ENCODE results near the gene INVS. TPM values are rescaled to one million over a fixed set of nuclear protein-coding genes. Genes with fewer than 3 reads are reported as not detected.

Gene INVS
- total RNA-seq, 4 donors from 2014 or later, result 21.0 to 47.8 (median 31.6) TPM

GRCh38 chr9:100160021-100160420, 61.0 kb downstream of the INVS start:
- Histone ChIP-seq H3K4me3 (no peak overlapping the region), H3K4me1 (no peaks in the 10 kb centered on the region), H3K36me3 (no peaks in the 10 kb centered on the region), H3K27me3 (no peaks in the 10 kb centered on the region), H3K9me3 (no peaks in the 10 kb centered on the region), H3K27ac (no peak overlapping the region)
- in situ Hi-C loops (cut with MboI; ENCODE audit: low pct_ligation_motif_present in 1 of 4, low pct_unique_long_range_greater_than_20kb in 1 of 4, low sequenced_read_pairs in 3 of 4), result no loop called here
- intact Hi-C loops (cut with DNase I; ENCODE audit: low total_unique reads), result no loop called here
- TF ChIP-seq POLR2AphosphoS5 (IDR thresholded peaks at IDR 0.05) (no peak), POLR2A (IDR thresholded peaks at IDR 0.05) (no peak), CTCF (IDR thresholded peaks at IDR 0.05) (no peak), EP300 (IDR thresholded peaks at IDR 0.05; ENCODE audit: low read depth) (no peak)
- 84% methylated on average over 3 of the region's 3 CpGs; no CpG with 5 or more reads in 1 of the 2 donors for WGBS, 2 donors (ENCODE audit: low coverage in 1 of 2)
- DNase-seq, result no peak

- no peak for DNase-seq
- Histone ChIP-seq H3K9me3 (no peaks in the 10 kb centered on the region), H3K36me3 (no peaks in the 10 kb centered on the region), H3K4me1 (no peaks in the 10 kb centered on the region), H3K27me3 (no peaks in the 10 kb centered on the region), H3K27ac (no peak overlapping the region), H3K4me3 (no peak overlapping the region)
- intact Hi-C loops (cut with DNase I; ENCODE audit: low total_unique reads), result no loop called here
- in situ Hi-C loops (cut with MboI; ENCODE audit: low pct_ligation_motif_present in 1 of 4, low pct_unique_long_range_greater_than_20kb in 1 of 4, low sequenced_read_pairs in 3 of 4), result no loop called here
- TF ChIP-seq EP300 (IDR thresholded peaks at IDR 0.05; ENCODE audit: low read depth) (no peak), CTCF (IDR thresholded peaks at IDR 0.05) (no peak), POLR2AphosphoS5 (IDR thresholded peaks at IDR 0.05) (no peak), POLR2A (IDR thresholded peaks at IDR 0.05) (no peak)
Observed at GRCh38 chr9:100167176-100167575, 68.1 kb downstream of the INVS start.

DNA sequence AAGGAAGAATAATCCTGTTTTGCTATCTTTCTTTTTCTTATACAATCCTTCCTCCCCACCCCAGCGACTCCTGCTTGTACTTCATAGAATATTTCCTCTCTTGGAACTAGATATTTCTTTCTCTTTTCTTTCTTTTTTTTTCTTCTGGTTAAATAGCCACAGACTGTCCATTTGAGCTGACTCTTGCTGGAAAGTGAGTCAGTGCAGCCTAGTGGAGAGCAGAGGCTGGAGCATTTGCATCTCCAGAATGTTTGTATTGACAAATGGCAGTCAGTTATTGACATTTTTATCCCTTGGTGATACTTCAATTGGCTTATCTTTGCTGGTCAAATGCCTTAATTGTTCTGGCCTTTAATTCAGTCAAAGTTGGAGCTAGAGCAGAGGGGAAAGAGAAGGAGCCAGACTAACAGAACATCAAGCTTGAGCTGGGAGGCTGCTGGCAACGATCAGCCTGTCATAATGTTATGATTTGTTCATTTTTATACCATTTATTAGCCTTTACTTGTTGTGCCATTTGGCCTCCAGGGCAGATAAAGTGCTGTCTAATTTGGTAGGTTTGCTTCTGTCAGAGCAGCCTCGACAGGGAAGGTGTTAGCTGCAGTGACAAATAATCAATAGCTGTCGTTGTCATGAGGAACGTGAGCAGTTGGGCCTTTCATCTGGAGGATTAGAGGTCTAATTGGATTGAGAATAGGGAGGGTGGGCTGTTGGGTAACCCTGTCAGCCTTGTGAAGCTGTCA, 69.0 kb downstream of the INVS start:
- Histone ChIP-seq H3K27ac (no peak overlapping the region), H3K9me3 (no peaks in the 10 kb centered on the region), H3K27me3 (no peaks in the 10 kb centered on the region), H3K4me1 (no peaks in the 10 kb centered on the region), H3K4me3 (no peak overlapping the region), H3K36me3 (peaks cover 0 to 3% (median 0%) of the 10 kb centered on the region in 4 donors)
- DNase-seq, result no peak
- in situ Hi-C loops (cut with MboI; ENCODE audit: low pct_ligation_motif_present in 1 of 4, low pct_unique_long_range_greater_than_20kb in 1 of 4, low sequenced_read_pairs in 3 of 4), result no loop called here
- intact Hi-C loops (cut with DNase I; ENCODE audit: low total_unique reads), result no loop called here
- 71 to 79% methylated on average over 5 of the region's 5 CpGs for WGBS, 2 donors (ENCODE audit: low coverage in 1 of 2)
- TF ChIP-seq POLR2A (IDR thresholded peaks at IDR 0.05) (no peak), POLR2AphosphoS5 (IDR thresholded peaks at IDR 0.05) (no peak), EP300 (IDR thresholded peaks at IDR 0.05; ENCODE audit: low read depth) (no peak), CTCF (IDR thresholded peaks at IDR 0.05) (no peak)

GRCh38 chr9:100170085-100170484, 71.0 kb downstream of the INVS start:
- H3K27me3 ChIP-seq, result no peaks in the 10 kb centered on the region
- intact Hi-C loops (cut with DNase I; ENCODE audit: low total_unique reads) (no loop called here), in situ Hi-C loops (cut with MboI; ENCODE audit: low pct_ligation_motif_present in 1 of 4, low pct_unique_long_range_greater_than_20kb in 1 of 4, low sequenced_read_pairs in 3 of 4) (no loop called here)
- TF ChIP-seq POLR2A (IDR thresholded peaks at IDR 0.05) (no peak), POLR2AphosphoS5 (IDR thresholded peaks at IDR 0.05) (no peak), CTCF (IDR thresholded peaks at IDR 0.05) (no peak), EP300 (IDR thresholded peaks at IDR 0.05; ENCODE audit: low read depth) (no peak)
- H3K9me3 ChIP-seq, result peaks cover 6 to 9% of the 10 kb centered on the region in 2 donors
- H3K27ac ChIP-seq, result no peak overlapping the region
- H3K36me3 ChIP-seq, result peaks cover 0 to 11% (median 0%) of the 10 kb centered on the region in 4 donors
- DNase-seq, result no peak
- no peaks in the 10 kb centered on the region for H3K4me1 ChIP-seq
- no peak overlapping the region for H3K4me3 ChIP-seq
